CD4-positive, alpha-beta T cell treated with Interleukin-15 for 4 hours (primary cell): ENCODE measurements around the gene ZNF549.
"Not testable (repeated sequence)": the region's sequence is repeated elsewhere in the genome, so short reads cannot be mapped to it uniquely, and the experiment has no call there.

Experiments used
- DNase-seq: peaks from one replicate; pipeline ENCODE4 v3.0.0-alpha.2; 2020; ENCODE audit warnings: low spot score

Gene ZNF549

GRCh38 chr19:57527136-57527881 is at the start of gene ZNF549:
Gene ZNF549 (plus strand): TSS chr19:57527356. CDS start chr19:57527574, 218 bp downstream.
- DNase-seq = peak; percentile 87

- peak; percentile 95 for DNase-seq
These were observed 39.5 kb upstream of the ZNF549 start, which contains the start of gene ZNF419 for GRCh38 chr19:57487477-57488298. Gene ZNF419 (plus strand): TSS chr19:57487750. CDS start chr19:57487951, 201 bp downstream.

GRCh38 chr19:57488299-57488644 is 38.9 kb upstream of the ZNF549 start:
- DNase-seq = not testable (repeated sequence)

DNA sequence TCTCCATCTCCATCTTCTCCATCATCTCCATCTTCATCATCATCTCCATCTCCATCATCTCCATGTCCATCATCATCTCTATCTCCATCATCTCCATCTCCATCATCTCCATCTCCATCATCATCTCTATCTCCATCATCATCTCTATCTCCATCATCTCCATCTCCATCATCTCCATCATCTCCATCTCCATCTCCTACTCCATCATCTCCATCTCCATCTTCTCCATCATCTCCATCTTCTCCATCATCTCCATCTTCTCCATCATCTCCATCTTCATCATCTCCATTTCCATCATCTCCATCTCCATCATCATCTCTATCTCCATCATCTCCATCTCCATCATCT is 27.9 kb upstream of the ZNF549 start:
- not testable (repeated sequence) for DNase-seq

DNA sequence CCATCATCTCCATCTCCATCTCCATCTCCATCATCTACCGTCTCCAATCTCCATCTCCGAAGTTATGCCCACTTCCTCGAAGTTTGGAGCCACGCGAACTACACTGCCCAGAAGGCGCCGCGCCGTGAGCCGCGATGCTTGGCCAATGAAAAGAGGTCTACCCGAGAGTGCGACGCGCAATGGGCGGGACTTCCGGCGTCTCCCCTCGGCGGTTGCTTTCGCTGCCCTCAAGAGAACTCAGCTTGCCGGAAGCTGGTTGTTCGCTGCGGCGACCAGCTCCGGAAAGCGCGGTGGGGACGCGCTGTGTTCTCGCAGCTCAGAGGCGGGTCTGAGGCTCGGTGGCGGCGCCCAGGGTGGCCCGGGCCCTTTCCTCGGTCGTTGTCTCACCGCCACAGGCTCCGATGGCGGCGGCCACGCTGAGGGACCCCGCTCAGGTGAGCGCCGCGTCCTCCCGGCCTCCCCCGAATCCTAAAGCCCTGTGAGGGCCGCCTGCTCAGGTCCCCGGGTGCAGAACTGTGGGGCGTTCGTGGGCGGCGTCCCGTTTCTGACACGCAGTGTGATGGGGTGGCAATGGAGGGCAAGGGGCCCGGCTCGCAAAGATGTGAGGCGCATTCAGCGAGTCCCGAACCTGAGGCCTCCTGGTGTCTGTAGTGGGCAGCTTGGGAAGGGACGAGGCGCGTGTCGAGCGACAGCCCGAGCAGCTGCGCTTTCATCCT is 27.3 kb upstream of the ZNF549 start, which contains the start of gene ZNF773:
TSS of gene ZNF773 (plus strand) at position 259 of the 716 bp plus-strand sequence. CDS start at position 402, 143 bp downstream.
- peak; percentile 95 for DNase-seq

DNA sequence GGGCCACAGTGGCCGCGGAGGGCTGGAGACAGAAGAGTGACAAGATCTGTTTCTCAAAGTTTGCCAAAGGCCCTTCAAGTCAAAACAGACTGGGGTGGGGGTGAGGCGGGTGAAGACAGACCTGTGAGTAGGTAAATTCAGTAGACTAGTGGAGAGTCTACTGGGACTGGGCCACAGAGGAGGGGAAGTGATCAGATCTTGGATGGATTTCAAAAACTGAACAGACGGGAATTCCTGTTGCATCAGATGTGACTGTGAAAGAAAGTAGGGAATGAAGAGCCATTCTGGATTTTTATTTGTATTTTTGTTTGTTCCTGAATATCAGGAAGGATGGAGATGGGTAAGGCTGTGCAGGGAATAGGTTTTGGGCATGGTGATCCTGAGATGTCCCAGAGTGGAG is 26.8 kb upstream of the ZNF549 start:
- not testable (repeated sequence) for DNase-seq

DNA sequence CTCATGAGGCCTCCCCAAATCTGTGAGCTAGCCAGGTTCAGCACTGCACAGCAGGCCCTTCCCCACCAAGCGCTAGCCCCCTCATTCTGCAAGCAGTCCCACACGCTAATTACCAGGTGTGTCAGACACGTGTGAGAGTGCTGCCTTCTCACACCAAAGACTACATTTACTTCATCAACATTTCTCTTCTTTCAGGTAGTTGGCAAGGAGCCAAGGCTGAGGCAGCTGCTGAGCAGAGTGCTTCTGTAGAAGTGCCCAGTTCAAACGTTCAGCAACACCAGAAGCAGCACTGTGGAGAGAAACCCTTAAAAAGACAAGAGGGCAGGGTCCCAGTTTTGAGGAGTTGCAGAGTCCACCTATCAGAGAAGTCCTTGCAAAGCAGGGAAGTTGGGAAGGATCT is 21.0 kb upstream of the ZNF549 start:
- DNase-seq = no peak

DNA sequence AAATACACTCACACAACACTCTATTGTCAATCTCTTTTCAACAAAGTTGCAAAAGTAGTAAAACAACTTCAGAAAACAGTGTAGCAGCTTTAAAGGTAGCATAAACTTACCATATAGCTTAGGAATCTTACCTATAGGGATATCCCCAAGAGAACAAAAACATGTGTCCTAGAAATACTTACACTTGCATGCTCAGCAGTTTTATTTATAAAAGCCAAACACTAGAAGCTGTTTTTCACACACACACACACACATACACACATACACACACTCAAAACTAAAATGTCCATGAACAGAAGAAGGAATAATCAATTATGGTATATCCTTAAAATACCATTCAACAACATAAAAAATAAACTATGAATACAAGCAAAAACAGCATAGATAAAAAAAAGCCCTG is 15.7 kb upstream of the ZNF549 start:
- no peak for DNase-seq

DNA sequence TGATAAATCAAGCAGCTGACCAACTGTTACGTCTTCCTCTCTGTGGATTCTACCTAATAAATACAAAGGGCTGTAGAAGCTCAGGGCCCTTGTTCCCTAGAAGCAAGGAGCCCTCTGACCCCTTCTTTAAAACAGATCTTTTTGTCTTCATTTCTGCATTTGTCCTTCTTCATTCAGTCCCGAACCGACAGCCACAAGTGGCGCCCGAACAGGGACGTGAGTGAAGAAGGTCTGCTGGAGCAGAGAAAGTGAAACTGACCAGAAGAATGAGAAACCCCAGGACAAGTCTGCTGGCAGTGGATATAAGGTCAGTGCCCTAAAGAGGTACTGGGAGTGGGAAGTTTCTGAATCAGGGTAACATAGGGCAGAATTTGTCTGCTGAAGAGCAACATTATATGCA is 14.3 kb upstream of the ZNF549 start:
- DNase-seq = no peak

- DNase-seq = no peak
These were observed 11.9 kb upstream of the ZNF549 start for GRCh38 chr19:57515255-57515654.

DNA sequence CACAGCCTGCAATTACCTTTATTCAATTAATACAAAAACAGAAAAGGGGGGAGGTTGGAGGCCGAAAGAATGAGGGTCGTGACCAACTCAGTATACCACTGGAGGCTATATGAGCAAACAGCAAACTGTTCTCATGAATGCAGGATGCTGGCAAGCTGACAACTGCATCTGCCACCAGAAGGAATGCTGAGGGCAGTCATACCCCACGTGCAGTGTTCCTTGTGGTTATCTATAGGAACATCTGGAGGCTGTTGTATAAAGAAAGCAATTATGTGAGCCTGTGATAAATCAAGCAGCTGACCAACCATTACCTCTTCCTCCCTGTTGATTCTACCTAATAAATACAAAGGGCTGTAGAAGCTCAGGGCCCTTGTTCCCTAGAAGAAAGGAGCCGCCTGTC is 9.1 kb upstream of the ZNF549 start:
- not testable (repeated sequence) for DNase-seq

GRCh38 chr19:57537953-57538547 is 10.9 kb downstream of the ZNF549 start:
- no peak for DNase-seq

DNA sequence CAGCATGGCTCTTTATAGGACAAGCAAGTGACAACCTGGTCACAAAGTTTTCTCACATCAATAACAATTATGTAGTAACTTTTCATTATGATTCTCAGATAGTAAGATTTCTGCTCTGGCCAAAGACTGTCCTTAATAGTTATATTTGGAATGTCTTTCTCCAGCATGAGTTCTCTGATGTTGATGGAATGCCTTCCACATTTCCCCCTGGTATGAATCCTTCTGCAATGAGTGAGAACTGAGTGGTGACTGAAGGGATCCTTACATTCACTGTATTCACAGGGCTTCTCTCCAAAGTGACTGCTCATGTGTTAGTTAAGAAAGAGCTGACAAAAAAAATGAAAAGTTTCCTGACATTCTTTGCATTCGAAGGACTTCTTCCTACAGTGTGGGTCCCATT is 19.4 kb downstream of the ZNF549 start:
- DNase-seq = no peak

DNA sequence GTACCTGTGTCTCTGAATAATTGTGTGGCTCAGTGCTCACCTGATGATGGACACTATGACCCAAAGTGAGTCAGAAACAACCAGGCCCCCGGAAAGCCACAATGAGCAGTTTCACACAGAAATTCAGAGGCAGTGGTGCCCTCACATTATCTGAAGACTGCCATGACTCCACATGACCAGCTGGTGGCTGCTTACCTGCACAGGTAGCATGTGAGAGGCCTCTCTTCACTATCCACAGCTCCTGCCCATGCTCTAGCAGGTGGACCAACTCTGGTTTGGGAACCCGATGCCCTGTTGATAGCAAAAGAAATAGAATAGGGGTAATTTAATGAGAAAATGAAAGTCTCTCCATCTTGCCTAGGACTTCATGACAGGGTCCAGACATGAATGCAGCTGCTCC is 25.3 kb downstream of the ZNF549 start:
- DNase-seq = no peak

GRCh38 chr19:57557659-57558058 is 30.5 kb downstream of the ZNF549 start:
- no peak for DNase-seq

GRCh38 chr19:57558525-57558924 is 31.4 kb downstream of the ZNF549 start:
- no peak for DNase-seq

GRCh38 chr19:57559008-57559403 is 31.9 kb downstream of the ZNF549 start:
- peak; percentile 2 for DNase-seq

DNA sequence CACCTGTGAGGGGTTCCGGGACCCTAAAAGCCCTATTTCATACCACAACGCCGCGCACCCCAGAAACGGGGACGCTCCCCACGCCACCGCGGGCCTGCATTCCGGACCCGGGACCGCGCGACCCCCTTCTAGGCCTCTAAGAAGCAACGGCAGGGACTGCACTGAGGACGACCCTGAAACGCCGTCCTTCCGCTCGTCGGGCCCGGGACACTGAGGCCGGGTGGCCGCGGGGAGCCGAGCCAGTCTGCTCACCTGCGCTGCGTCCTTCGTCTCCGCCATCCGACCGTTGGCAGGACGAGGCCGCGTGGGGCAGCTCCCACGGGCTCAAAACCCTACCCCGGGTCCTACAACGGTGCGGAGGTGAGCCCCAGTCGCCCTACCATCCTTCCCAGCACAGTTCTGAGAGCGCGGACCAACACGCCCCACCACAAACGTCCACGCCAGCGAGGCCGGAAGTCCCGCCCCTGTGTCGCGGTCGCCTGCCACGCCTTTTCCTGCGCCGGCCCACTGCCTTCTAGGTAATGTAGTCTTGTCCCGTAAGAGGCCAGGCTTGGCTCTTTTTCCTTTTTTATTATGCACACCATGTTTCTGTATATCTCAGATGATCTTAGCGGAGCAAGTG is 32.4 kb downstream of the ZNF549 start, which contains the start of gene ZNF550:
TSS of gene ZNF550 (minus strand) at position 460 of the 622 bp plus-strand sequence. CDS start at position 279, 181 bp downstream.
- peak; percentile 88 for DNase-seq

DNA sequence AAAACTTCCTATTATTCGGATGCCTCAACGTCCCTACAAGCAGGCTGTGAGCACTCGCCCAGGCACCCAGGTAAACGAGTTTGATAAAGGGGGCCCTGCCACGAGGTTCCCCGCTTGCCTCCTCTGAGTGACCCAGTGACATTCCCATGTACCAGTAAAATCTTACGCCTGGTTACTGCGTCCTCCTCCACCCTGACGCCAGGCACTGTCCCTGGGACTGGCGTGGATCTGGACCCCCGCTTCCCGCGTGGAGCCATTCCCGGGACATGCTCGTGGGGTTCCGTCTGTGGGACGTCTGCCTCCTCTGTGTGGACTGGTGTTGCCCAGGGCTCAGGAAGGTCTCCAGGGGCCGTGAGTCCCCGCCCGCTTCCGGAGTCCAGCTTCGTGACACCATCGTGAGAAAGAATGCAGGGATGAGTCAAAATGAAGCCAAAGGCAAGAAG is 32.9 kb downstream of the ZNF549 start:
- no peak for DNase-seq

DNA sequence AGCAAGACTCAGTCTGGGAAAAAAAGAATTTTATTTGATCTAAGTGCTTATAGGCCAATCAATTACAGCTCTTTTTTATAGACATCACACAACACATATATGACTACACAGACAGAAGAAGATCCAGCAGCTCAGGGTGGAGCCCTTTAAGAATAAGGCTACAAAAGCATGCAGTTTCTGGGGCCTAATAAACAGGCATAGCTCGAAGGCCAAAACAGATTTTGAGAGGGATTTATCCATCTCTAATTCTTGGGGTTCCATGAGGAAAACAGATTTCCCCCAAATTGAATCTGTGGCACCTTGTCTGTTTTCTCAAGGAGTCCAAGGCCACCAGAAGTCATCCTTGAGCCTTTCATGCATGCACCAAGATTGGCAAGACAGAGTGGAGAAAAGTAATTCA is 36.4 kb downstream of the ZNF549 start:
- no peak for DNase-seq
